ENCODE data around the gene TMPRSS5.

DNA sequence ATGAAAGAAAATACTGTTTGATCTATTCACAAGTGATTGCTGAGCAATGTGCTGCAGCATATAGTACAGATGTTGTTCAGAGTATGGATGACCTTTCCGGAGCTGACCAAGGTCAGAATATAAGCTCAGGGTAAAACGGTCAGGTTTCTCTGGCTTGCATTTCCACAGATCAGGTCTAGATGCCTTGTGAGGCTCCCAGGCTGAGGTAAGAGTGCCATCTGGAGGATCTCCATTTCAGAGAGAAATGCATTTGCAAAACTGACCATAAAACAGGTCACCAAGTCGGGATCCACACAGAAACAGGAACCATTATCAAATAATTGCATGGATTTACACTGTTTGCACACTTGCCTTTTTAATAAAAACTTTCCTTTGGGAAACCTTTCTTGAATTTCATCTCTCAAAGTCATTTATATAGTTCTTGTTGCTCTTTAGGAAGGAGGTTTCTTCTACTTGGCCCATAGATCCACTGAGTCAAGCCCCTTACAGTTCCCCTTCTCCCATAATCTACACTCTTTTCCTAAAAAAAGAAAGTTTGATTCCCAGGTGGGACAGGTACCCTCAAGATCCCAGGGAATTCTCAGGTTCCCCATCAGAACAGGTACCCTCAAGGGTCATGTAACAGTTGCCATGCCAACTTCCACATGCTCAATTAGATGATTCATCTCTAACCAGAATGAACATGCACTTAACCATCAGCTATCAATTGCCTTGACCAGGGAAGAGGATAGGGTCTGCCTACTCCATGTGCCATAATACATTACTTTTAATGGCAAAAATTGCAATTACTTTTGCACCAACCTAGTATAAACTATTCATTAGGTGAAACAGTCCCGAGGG, 25.0 kb upstream of the TMPRSS5 start:
- no peak for TF ChIP-seq EZH2 (IDR thresholded peaks at IDR 0.05)
- no peak for TF ChIP-seq POLR2AphosphoS5 (IDR thresholded peaks at IDR 0.05; ENCODE audit: borderline replicate concordance, low read depth, low read length)

Measured in SK-N-MC (cell line).